ENCODE measurements around the gene OR56A3. TPM values are rescaled to one million over a fixed set of nuclear protein-coding genes. Genes with fewer than 3 reads are reported as not detected.
"Not testable (repeated sequence)": the region's sequence is repeated elsewhere in the genome, so short reads cannot be mapped to it uniquely, and the experiment has no call there.

OR56A3 gene
- total and polyA plus RNA-seq, 2 experiments from 2014 or later, result not detected

DNA sequence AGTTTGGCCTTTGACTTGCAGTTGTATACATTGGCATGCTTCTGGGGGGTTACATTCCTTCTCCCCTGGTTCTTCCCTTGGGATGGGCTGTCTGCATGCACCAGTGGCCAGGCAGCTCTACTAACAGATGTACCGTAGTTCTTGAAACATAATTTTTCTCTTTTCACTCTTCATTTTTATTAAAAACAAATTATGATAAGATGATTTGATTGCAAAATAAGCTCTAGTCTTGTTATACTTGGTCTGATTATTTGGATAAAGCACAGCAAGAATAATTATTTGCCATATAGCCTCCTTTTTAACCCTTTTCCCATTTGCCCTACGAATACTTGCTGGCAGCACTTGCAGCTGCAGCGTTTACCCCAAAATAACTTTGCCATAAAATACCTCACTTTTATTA is 13.5 kb downstream of the OR56A3 start (continued):
- TF ChIP-seq, protein P1, sequence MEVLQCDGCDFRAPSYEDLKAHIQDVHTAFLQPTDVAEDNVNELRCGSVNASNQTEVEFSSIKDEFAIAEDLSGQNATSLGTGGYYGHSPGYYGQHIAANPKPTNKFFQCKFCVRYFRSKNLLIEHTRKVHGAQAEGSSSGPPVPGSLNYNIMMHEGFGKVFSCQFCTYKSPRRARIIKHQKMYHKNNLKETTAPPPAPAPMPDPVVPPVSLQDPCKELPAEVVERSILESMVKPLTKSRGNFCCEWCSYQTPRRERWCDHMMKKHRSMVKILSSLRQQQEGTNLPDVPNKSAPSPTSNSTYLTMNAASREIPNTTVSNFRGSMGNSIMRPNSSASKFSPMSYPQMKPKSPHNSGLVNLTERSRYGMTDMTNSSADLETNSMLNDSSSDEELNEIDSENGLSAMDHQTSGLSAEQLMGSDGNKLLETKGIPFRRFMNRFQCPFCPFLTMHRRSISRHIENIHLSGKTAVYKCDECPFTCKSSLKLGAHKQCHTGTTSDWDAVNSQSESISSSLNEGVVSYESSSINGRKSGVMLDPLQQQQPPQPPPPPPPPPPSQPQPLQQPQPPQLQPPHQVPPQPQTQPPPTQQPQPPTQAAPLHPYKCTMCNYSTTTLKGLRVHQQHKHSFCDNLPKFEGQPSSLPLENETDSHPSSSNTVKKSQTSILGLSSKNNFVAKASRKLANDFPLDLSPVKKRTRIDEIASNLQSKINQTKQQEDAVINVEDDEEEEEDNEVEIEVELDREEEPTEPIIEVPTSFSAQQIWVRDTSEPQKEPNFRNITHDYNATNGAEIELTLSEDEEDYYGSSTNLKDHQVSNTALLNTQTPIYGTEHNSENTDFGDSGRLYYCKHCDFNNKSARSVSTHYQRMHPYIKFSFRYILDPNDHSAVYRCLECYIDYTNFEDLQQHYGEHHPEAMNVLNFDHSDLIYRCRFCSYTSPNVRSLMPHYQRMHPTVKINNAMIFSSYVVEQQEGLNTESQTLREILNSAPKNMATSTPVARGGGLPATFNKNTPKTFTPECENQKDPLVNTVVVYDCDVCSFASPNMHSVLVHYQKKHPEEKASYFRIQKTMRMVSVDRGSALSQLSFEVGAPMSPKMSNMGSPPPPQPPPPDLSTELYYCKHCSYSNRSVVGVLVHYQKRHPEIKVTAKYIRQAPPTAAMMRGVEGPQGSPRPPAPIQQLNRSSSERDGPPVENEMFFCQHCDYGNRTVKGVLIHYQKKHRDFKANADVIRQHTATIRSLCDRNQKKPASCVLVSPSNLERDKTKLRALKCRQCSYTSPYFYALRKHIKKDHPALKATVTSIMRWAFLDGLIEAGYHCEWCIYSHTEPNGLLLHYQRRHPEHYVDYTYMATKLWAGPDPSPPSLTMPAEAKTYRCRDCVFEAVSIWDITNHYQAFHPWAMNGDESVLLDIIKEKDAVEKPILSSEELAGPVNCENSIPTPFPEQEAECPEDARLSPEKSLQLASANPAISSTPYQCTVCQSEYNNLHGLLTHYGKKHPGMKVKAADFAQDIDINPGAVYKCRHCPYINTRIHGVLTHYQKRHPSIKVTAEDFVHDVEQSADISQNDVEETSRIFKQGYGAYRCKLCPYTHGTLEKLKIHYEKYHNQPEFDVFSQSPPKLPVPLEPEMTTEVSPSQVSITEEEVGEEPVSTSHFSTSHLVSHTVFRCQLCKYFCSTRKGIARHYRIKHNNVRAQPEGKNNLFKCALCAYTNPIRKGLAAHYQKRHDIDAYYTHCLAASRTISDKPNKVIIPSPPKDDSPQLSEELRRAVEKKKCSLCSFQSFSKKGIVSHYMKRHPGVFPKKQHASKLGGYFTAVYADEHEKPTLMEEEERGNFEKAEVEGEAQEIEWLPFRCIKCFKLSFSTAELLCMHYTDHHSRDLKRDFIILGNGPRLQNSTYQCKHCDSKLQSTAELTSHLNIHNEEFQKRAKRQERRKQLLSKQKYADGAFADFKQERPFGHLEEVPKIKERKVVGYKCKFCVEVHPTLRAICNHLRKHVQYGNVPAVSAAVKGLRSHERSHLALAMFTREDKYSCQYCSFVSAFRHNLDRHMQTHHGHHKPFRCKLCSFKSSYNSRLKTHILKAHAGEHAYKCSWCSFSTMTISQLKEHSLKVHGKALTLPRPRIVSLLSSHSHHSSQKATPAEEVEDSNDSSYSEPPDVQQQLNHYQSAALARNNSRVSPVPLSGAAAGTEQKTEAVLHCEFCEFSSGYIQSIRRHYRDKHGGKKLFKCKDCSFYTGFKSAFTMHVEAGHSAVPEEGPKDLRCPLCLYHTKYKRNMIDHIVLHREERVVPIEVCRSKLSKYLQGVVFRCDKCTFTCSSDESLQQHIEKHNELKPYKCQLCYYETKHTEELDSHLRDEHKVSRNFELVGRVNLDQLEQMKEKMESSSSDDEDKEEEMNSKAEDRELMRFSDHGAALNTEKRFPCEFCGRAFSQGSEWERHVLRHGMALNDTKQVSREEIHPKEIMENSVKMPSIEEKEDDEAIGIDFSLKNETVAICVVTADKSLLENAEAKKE (CRISPR knock-in tag; IDR thresholded peaks at IDR 0.05), result no peak
- TF ChIP-seq EZH2phosphoT487 (IDR thresholded peaks at IDR 0.05; ENCODE audit: unreplicated experiment), result no peak
- no peak for TF ChIP-seq CTCF (conservative IDR thresholded peaks at IDR 0.05; ENCODE audit: low read depth in 2 of 2)
- no peak for TF ChIP-seq STAT1 (IDR thresholded peaks at IDR 0.05; ENCODE audit: unreplicated experiment)
- no peak for TF ChIP-seq JUNB (IDR thresholded peaks at IDR 0.05; ENCODE audit: unreplicated experiment)
- TF ChIP-seq ZNF114 (CRISPR knock-in tag; IDR thresholded peaks at IDR 0.05), result no peak

- H3K36me3 Mint-ChIP-seq (ENCODE audit: low read depth), result peaks cover 17% of the 10 kb centered on the region; the same call in 2 of the 3 replicates
- H3K4me1 Mint-ChIP-seq; H3K36me3 ChIP-seq (ENCODE audit: insufficient read depth); H3K4me2 ChIP-seq; H3K27ac ChIP-seq (ENCODE audit: low read depth); H3K4me1 ChIP-seq (ENCODE audit: insufficient read depth); H4K20me1 ChIP-seq (replicated peaks; ENCODE audit: insufficient read depth); H3K27ac Mint-ChIP-seq; ATAC-seq; H3K4me3 ChIP-seq; H3K9me2 ChIP-seq (ENCODE audit: insufficient read depth); H3K79me2 ChIP-seq (replicated peaks; ENCODE audit: insufficient read depth); H3K27me3 Mint-ChIP-seq (ENCODE audit: insufficient read depth, low read depth, poor library complexity); H3F3A ChIP-seq (replicated peaks; ENCODE audit: low read depth); H2AFZ ChIP-seq; H3K27me3 ChIP-seq (ENCODE audit: insufficient read depth); H3K4me3 Mint-ChIP-seq; DNase-seq (ENCODE audit: low spot score): not testable (repeated sequence)
- H3K9me3 Mint-ChIP-seq, result peaks cover 45% of the 10 kb centered on the region
Measured at GRCh38 chr11:5960704-5961320, 18.8 kb downstream of the OR56A3 start.

Data from GM23338 (cell line).